Endothelial cell of umbilical vein (primary cell): ENCODE data around the gene URI1.

Experiments used
- CTCF ChIP-seq, 2 donors: IDR thresholded peaks; 1 replicate in 1 of 2; 2 replicates in 1 of 2; pipeline ENCODE4 v1.5.1; 2011; ENCODE audit warnings: low read length in 2 of 2, mild to moderate bottlenecking in 2 of 2, moderate library complexity in 2 of 2, control low read depth in 1 of 2, inconsistent platforms in 1 of 2, low read depth in 1 of 2; ENCODE audit not compliant: insufficient read depth in 1 of 2; ENCODE audit errors: extremely low read depth in 1 of 2
- EZH2 ChIP-seq: IDR thresholded peaks from 2 replicates; pipeline ENCODE4 v1.6.1; 2012; ENCODE audit warnings: borderline replicate concordance, low read depth, mild to moderate bottlenecking, moderate library complexity, low read length, inconsistent platforms; ENCODE audit not compliant: severe bottlenecking
- GATA2 ChIP-seq: IDR thresholded peaks from 2 replicates; pipeline ENCODE4 v1.7.0; 2011; ENCODE audit warnings: low read depth, mild to moderate bottlenecking, moderate library complexity, mixed read lengths, low read length; ENCODE audit not compliant: insufficient read length, insufficient read depth
- JUN ChIP-seq: IDR thresholded peaks from 2 replicates; pipeline ENCODE4 v1.6.1; 2011; ENCODE audit warnings: borderline replicate concordance, low read depth; ENCODE audit not compliant: insufficient read length, insufficient read depth
- MYC ChIP-seq: IDR thresholded peaks from one replicate; pipeline ENCODE4 v1.6.1; 2011; ENCODE audit warnings: mild to moderate bottlenecking, low read depth, low read length
- POLR2A ChIP-seq: IDR thresholded peaks from 2 replicates; pipeline ENCODE4 v1.6.1; 2012; ENCODE audit warnings: low read depth, mild to moderate bottlenecking, control low read depth, low read length
- POLR2AphosphoS5 ChIP-seq: IDR thresholded peaks from 2 replicates; pipeline ENCODE4 v1.6.1; 2012; ENCODE audit warnings: low read depth, mild to moderate bottlenecking, control low read depth, low read length, moderate library complexity; ENCODE audit not compliant: insufficient read depth

GRCh38 chr19:30062907-30063649 lies 121.0 kb downstream of the URI1 start:
- TF ChIP-seq POLR2AphosphoS5 = no peak
- no peak for TF ChIP-seq CTCF (IDR thresholded peaks at IDR 0.05; ENCODE audit: extremely low read depth in 1 of 2, insufficient read depth in 1 of 2, low read depth in 1 of 2, low read length in 2 of 2)
- no peak for TF ChIP-seq EZH2
- TF ChIP-seq POLR2A = no peak
- TF ChIP-seq GATA2 = no peak
- TF ChIP-seq JUN = no peak
- TF ChIP-seq MYC = no peak
